Endothelial cell of umbilical vein (primary cell): ENCODE data around the gene PPIP5K1. TPM values are rescaled to one million over a fixed set of nuclear protein-coding genes. Genes with fewer than 3 reads are reported as not detected.

Experiments
- BruUV-seq: library from RNA; stranded (reverse); fragments of 400-500 nt; replicated peaks from 2 replicates; lab custom pipeline; 2021; lab: Mats Ljungman, UMichigan
- CTCF ChIA-PET: fragments of 300-600, 350-600 bp; sonication (Branson Sonifier 250); formaldehyde crosslinking; loops from one replicate; lab custom pipeline; 2021; ENCODE audit warnings: antibody characterized with exemption, inconsistent platforms; lab: Charles Lee
- POLR2A ChIA-PET: fragments of 300-600, 350-600 bp; sonication (Branson Sonifier 250); formaldehyde crosslinking; loops from one replicate; lab custom pipeline; 2021; ENCODE audit warnings: antibody characterized with exemption, inconsistent platforms; lab: Charles Lee
- DNase-seq: peaks from one replicate; pipeline ENCODE4 v3.0.0-alpha.2; 2011; ENCODE audit warnings: low read depth, low spot score
- FAIRE-seq: peaks from 2 replicates; lab custom pipeline; 2011; peaks lifted over from hg19 to GRCh38; lab: Jason Lieb, UNC
- H2AFZ ChIP-seq: 2 replicates; pipeline ENCODE4 v1.6.0; 2012; ENCODE audit warnings: low read depth, low read length, control low read depth, inconsistent platforms
- H3K27ac ChIP-seq: 2 replicates; pipeline ENCODE4 v1.5.1; 2011; ENCODE audit warnings: low read depth, mild to moderate bottlenecking, control low read depth, low read length, moderate library complexity; ENCODE audit not compliant: insufficient read depth
- H3K27me3 ChIP-seq, 2 experiments: 2 replicates each; pipeline versions ENCODE4 v1.6.0 to v1.6.1; 2011; ENCODE audit warnings: low read length in 2 of 2, mixed read lengths in 1 of 2; ENCODE audit not compliant: control insufficient read depth in 2 of 2, insufficient read depth in 2 of 2
- H3K36me3 ChIP-seq, 2 experiments: 2 replicates in 1 of 2; 3 replicates in 1 of 2; pipeline ENCODE4 v1.5.1; 2011; ENCODE audit warnings: low read length in 2 of 2, mild to moderate bottlenecking in 1 of 2, moderate library complexity in 1 of 2; ENCODE audit not compliant: control insufficient read depth in 2 of 2, insufficient read depth in 2 of 2; ENCODE audit errors: extremely low read depth in 1 of 2
- H3K4me1 ChIP-seq: 3 replicates; pipeline ENCODE4 v1.5.1; 2011; ENCODE audit warnings: mild to moderate bottlenecking, low read length; ENCODE audit not compliant: control insufficient read depth, insufficient read depth; ENCODE audit errors: extremely low read depth
- H3K4me2 ChIP-seq: 2 replicates; pipeline ENCODE4 v1.6.1; 2011; ENCODE audit warnings: low read length, control low read depth, mixed read lengths; ENCODE audit not compliant: insufficient read depth
- H3K4me3 ChIP-seq, 3 experiments: fragments of 200-600 bp in 1 of 3; sonication (generic), shearing (Covaris generic) in 1 of 3; replicated peaks in 1 of 3; 2 replicates each; pipeline ENCODE4 v1.5.1; 2011 to 2016; ENCODE audit warnings: control low read depth in 3 of 3, low read length in 3 of 3, mild to moderate bottlenecking in 2 of 3, inconsistent platforms in 1 of 3, low read depth in 1 of 3, moderate library complexity in 1 of 3; ENCODE audit not compliant: insufficient read depth in 1 of 3
- H3K79me2 ChIP-seq: 2 replicates; pipeline ENCODE4 v1.6.0; 2012; ENCODE audit warnings: low read length, inconsistent platforms; ENCODE audit not compliant: control insufficient read depth, insufficient read depth
- H3K9ac ChIP-seq: replicated peaks from 2 replicates; pipeline ENCODE3; 2011; ENCODE audit warnings: low read length, control low read depth; ENCODE audit not compliant: insufficient read depth; ENCODE audit errors: extremely low read depth
- H3K9me1 ChIP-seq: replicated peaks from 3 replicates; pipeline ENCODE4 v1.6.0; 2011; ENCODE audit warnings: mild to moderate bottlenecking, low read length; ENCODE audit not compliant: control insufficient read depth, insufficient read depth; ENCODE audit errors: extremely low read depth
- H3K9me3 ChIP-seq: replicated peaks from 2 replicates; pipeline ENCODE4 v1.5.1; 2012; ENCODE audit warnings: low read length, inconsistent platforms; ENCODE audit not compliant: control insufficient read depth, insufficient read depth
- H4K20me1 ChIP-seq: replicated peaks from 2 replicates; pipeline ENCODE3; 2011; ENCODE audit warnings: mild to moderate bottlenecking, low read length; ENCODE audit not compliant: control insufficient read depth, insufficient read depth; ENCODE audit errors: extremely low read depth
- CTCF ChIP-seq, 2 donors: IDR thresholded peaks; 1 replicate in 1 of 2; 2 replicates in 1 of 2; pipeline ENCODE4 v1.5.1; 2011; ENCODE audit warnings: low read length in 2 of 2, mild to moderate bottlenecking in 2 of 2, moderate library complexity in 2 of 2, control low read depth in 1 of 2, inconsistent platforms in 1 of 2, low read depth in 1 of 2; ENCODE audit not compliant: insufficient read depth in 1 of 2; ENCODE audit errors: extremely low read depth in 1 of 2
- EZH2 ChIP-seq: IDR thresholded peaks from 2 replicates; pipeline ENCODE4 v1.6.1; 2012; ENCODE audit warnings: borderline replicate concordance, low read depth, mild to moderate bottlenecking, moderate library complexity, low read length, inconsistent platforms; ENCODE audit not compliant: severe bottlenecking
- FOS ChIP-seq: IDR thresholded peaks from 2 replicates; pipeline ENCODE4 v1.6.1; 2011; ENCODE audit warnings: mild to moderate bottlenecking, low read length, moderate library complexity, borderline replicate concordance; ENCODE audit not compliant: insufficient read depth
- GATA2 ChIP-seq: IDR thresholded peaks from 2 replicates; pipeline ENCODE4 v1.7.0; 2011; ENCODE audit warnings: low read depth, mild to moderate bottlenecking, moderate library complexity, mixed read lengths, low read length; ENCODE audit not compliant: insufficient read length, insufficient read depth
- JUN ChIP-seq: IDR thresholded peaks from 2 replicates; pipeline ENCODE4 v1.6.1; 2011; ENCODE audit warnings: borderline replicate concordance, low read depth; ENCODE audit not compliant: insufficient read length, insufficient read depth
- MYC ChIP-seq: IDR thresholded peaks from one replicate; pipeline ENCODE4 v1.6.1; 2011; ENCODE audit warnings: mild to moderate bottlenecking, low read depth, low read length
- POLR2A ChIP-seq: IDR thresholded peaks from 2 replicates; pipeline ENCODE4 v1.6.1; 2012; ENCODE audit warnings: low read depth, mild to moderate bottlenecking, control low read depth, low read length
- POLR2AphosphoS5 ChIP-seq: IDR thresholded peaks from 2 replicates; pipeline ENCODE4 v1.6.1; 2012; ENCODE audit warnings: low read depth, mild to moderate bottlenecking, control low read depth, low read length, moderate library complexity; ENCODE audit not compliant: insufficient read depth
- dilution Hi-C: fragments of 300-500 bp; cut with MboI; formaldehyde crosslinking; loops from one replicate; pipeline ENCODE4 v1.15.0; 2019; ENCODE audit warnings: low sequenced_read_pairs; ENCODE audit not compliant: extremely low pct_ligation_motif_present
- intact Hi-C: fragments of 100-400 bp; cut with micrococcal nuclease; formaldehyde crosslinking; loops from one replicate; pipeline ENCODE4 v1.10.0; 2022
- polyA plus RNA-seq, 4 experiments: library from polyadenylated mRNA; depleted of rRNA in 3 of 4; stranded (reverse) in 3 of 4; unstranded in 1 of 4; fragments of >200 nt; gene quantifications; 2 replicates each; pipeline versions ENCODE4 v1.2.1 to v1.2.3, GENCODE V29; 2011 to 2012; ENCODE audit warnings: missing spikeins in 1 of 4
- total RNA-seq: library from RNA; stranded (reverse); gene quantifications from 2 replicates; pipeline ENCODE4 v1.2.3, GENCODE V29; 2021
- TF ChIP-seq, protein P1 (sequence below): IDR thresholded peaks from 2 replicates; pipeline ENCODE4 v1.6.1; 2011; ENCODE audit not compliant: insufficient read depth, insufficient read length

The PPIP5K1 gene
- total and polyA plus RNA-seq, 2 donors (not counting 3 experiments of a cell fraction or from before 2014, with no cell fraction given), result 22.2 to 35.3 TPM

DNA sequence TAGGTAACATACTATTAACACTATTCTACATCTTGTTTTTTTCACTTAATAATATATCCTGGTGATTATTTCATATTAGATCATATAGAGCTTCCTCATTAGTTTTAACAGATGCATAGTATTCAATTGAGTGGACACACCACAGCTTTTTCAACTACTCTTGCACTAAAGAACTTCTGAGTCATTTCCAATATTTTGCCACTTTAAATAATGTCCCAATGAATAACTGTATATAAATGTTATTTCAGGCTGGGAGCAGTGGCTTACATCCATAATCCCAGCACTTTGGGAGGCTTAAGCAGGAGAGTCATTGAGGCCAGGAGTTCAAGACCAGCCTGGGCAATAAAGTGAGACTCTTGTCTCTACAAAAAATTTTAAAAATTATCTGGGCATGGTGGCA is 45.7 kb downstream of the PPIP5K1 start:
- H3K4me1 ChIP-seq, result no peaks in the 10 kb centered on the region
- H4K20me1 ChIP-seq, result no peaks in the 10 kb centered on the region
- no TSS peak for BruUV-seq
- no peak overlapping the region for H3K4me3 ChIP-seq
- no peak overlapping the region for H3K9ac ChIP-seq
- H3K9me3 ChIP-seq, result no peaks in the 10 kb centered on the region
- H3K27me3 ChIP-seq, result no peaks in the 10 kb centered on the region
- POLR2A ChIA-PET, result no interaction called here
- intact Hi-C loops (no loop called here), dilution Hi-C loops (no loop called here)
- DNase-seq (no peak), FAIRE-seq (no peak)
- no peaks in the 10 kb centered on the region for H3K9me1 ChIP-seq
- H3K27ac ChIP-seq, result no peak overlapping the region
- TF ChIP-seq POLR2A (no peak), FOS (no peak), EZH2 (no peak), POLR2AphosphoS5 (no peak), GATA2 (no peak), JUN (no peak), CTCF (IDR thresholded peaks at IDR 0.05; ENCODE audit: extremely low read depth in 1 of 2, insufficient read depth in 1 of 2, low read depth in 1 of 2, low read length in 2 of 2) (no peak), MYC (no peak)
- TF ChIP-seq, protein P1, sequence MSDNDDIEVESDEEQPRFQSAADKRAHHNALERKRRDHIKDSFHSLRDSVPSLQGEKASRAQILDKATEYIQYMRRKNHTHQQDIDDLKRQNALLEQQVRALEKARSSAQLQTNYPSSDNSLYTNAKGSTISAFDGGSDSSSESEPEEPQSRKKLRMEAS, result no peak
- CTCF ChIA-PET, result interaction anchor here (2.5 kb wide), 1 partner anchor 30 kb away, joined by 8 read pairs; no protein-coding TSS in a partner anchor
- no peaks in the 10 kb centered on the region for H3K36me3 ChIP-seq
- no peak overlapping the region for H2AFZ ChIP-seq
- no peak overlapping the region for H3K4me2 ChIP-seq
- H3K79me2 ChIP-seq, result no peaks in the 10 kb centered on the region
